Fibroblast of villous mesenchyme (primary cell): ENCODE data around the gene OST4. TPM values are rescaled to one million over a fixed set of nuclear protein-coding genes. Genes with fewer than 3 reads are reported as not detected.
A peak's percentile ranks its signal among the peaks of the same experiment; 100 is the strongest.

Experiments used
- DNase-seq: peaks from one replicate; pipeline ENCODE4 v3.0.0-alpha.2; 2010; ENCODE audit warnings: low read depth
- H3K4me3 ChIP-seq: 2 replicates; pipeline ENCODE4 v1.5.1; 2011; ENCODE audit warnings: low read depth, mild to moderate bottlenecking, low read length
- CTCF ChIP-seq: IDR thresholded peaks from 2 replicates; pipeline ENCODE4 v1.5.1; 2012; ENCODE audit warnings: low read depth, mild to moderate bottlenecking, low read length; ENCODE audit not compliant: insufficient read depth
- total RNA-seq: library from RNA; depleted of rRNA; stranded (reverse); fragments of >200 nt; gene quantifications from 2 replicates; pipeline ENCODE4 v1.2.3, GENCODE V29; 2012

Gene OST4
- total RNA-seq, 1 donor, result 282 TPM

GRCh38 chr2:27058210-27058609, 13.2 kb downstream of the OST4 start:
- TF ChIP-seq CTCF, result no peak

DNA sequence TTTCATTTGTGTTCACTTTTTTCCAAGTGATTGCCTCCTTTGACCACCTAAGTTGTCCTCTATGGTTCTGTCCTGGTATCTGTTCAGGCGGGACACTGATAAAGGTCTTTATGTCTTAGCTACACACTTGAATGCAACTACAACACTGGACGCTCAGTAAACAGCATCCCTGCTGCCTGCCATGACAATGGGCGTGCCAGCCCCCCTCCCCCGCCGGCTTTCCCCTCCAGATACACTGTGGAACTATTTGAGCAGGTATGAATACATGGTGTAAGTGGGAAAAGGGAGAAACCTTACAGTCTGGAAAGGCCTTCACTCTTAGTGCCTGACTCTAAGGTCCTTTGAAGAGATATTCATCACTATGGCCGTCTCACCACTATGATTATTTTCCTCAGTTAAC, 14.3 kb downstream of the OST4 start:
- DNase-seq, result no peak
- H3K4me3 ChIP-seq, result no peak overlapping the region
- no peak for TF ChIP-seq CTCF

More at GRCh38 chr2:27058210-27058609, 13.2 kb downstream of the OST4 start:
- no peak overlapping the region for H3K4me3 ChIP-seq
- DNase-seq, result no peak

GRCh38 chr2:27054721-27055120, 16.7 kb downstream of the OST4 start:
- DNase-seq, result no peak
- no peak overlapping the region for H3K4me3 ChIP-seq
- TF ChIP-seq CTCF, result no peak

DNA sequence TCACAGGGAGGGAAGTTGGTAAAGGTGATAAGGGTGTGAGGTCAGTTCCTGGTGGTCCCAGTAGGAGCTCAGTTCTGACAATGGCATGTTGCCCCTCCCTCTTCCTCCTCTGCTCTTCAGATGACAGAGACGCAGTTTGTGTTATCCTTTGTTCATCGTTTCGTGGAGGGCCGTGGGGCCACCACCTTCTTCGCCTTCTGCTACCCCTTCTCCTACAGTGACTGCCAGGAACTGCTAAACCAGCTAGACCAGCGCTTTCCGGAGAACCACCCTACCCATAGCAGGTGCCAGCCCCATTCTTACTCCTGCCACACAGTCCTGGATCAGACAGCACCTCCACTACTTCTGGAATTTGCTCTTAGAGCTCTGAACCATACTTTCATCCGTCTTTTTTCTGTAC, 17.7 kb downstream of the OST4 start:
- DNase-seq, result no peak
- TF ChIP-seq CTCF, result no peak
- no peak overlapping the region for H3K4me3 ChIP-seq

GRCh38 chr2:27053321-27053720, 18.1 kb downstream of the OST4 start:
- H3K4me3 ChIP-seq, result no peak overlapping the region
- TF ChIP-seq CTCF, result no peak

GRCh38 chr2:27051902-27052645, 19.4 kb downstream of the OST4 start:
- H3K4me3 ChIP-seq, result peak overlapping the region; percentile 88
- no peak for TF ChIP-seq CTCF
- DNase-seq, result no peak

More at GRCh38 chr2:27053321-27053720, 18.1 kb downstream of the OST4 start:
- DNase-seq, result no peak
